Suprapubic skin (tissue), 4 donors: ENCODE data around the gene PLEKHA3. TPM values are rescaled to one million over a fixed set of nuclear protein-coding genes. Genes with fewer than 3 reads are reported as not detected.

Source experiments
- DNase-seq, 2 donors: peaks; one replicate each; pipeline ENCODE4 v3.0.0-alpha.2; 2019; ENCODE audit warnings: low spot score in 2 of 2
- H3K27ac ChIP-seq: fragments of 200-600 bp; sonication (generic); one replicate; pipeline ENCODE4 v1.5.1; 2019
- H3K27me3 ChIP-seq: fragments of 200-600 bp; sonication (generic); one replicate; pipeline ENCODE4 v1.5.1; 2019
- H3K36me3 ChIP-seq: fragments of 200-600 bp; sonication (generic); one replicate; pipeline ENCODE4 v1.5.1; 2019
- H3K4me1 ChIP-seq: fragments of 200-600 bp; sonication (generic); one replicate; pipeline ENCODE4 v1.5.1; 2019
- H3K4me3 ChIP-seq: fragments of 200-600 bp; sonication (generic); one replicate; pipeline ENCODE4 v1.5.1; 2019; ENCODE audit warnings: mild to moderate bottlenecking
- H3K9me3 ChIP-seq: fragments of 200-600 bp; sonication (generic); one replicate; pipeline ENCODE4 v1.5.1; 2019
- CTCF ChIP-seq, 2 donors: fragments of 200-600 bp in 1 of 2; fragments of 450-650 bp in 1 of 2; sonication (generic) in 1 of 2; IDR thresholded peaks; one replicate each; pipeline ENCODE4 v1.5.1; 2016 to 2019; ENCODE audit warnings: antibody characterized with exemption in 2 of 2, mild to moderate bottlenecking in 1 of 2, moderate library complexity in 1 of 2
- EP300 ChIP-seq: sonication (generic); formaldehyde crosslinking; IDR thresholded peaks from one replicate; pipeline ENCODE4 v1.6.1; 2017; ENCODE audit warnings: antibody characterized with exemption
- POLR2A ChIP-seq, 2 donors: fragments of 450-650 bp; IDR thresholded peaks; one replicate each; pipeline ENCODE4 v1.6.1; 2017; ENCODE audit warnings: antibody characterized with exemption in 2 of 2, mild to moderate bottlenecking in 2 of 2, moderate library complexity in 2 of 2
- POLR2AphosphoS5 ChIP-seq, 3 donors: sonication (generic); formaldehyde crosslinking; IDR thresholded peaks; one replicate each; pipeline ENCODE4 v1.6.1; 2017; ENCODE audit warnings: antibody characterized with exemption in 3 of 3
- WGBS: methylation state at CpG from one replicate; pipeline ENCODE4 v1.1.5; 2018; 5-methylcytosine and 5-hydroxymethylcytosine counted together
- total RNA-seq, 4 donors: library from RNA; depleted of rRNA; stranded (reverse); fragments of >200 nt; gene quantifications; one replicate each; pipeline ENCODE4 v1.1.0, GENCODE V29; 2016

PLEKHA3 gene
- total RNA-seq, 4 donors from 2014 or later: 2.9 to 7.7 (median 5.8) TPM

- 97% methylated on average over 2 of the region's 2 CpGs for WGBS
- H3K4me1 ChIP-seq: no peaks in the 10 kb centered on the region
- no peak for DNase-seq
- H3K27ac ChIP-seq: no peak overlapping the region
- no peak overlapping the region for H3K4me3 ChIP-seq
- H3K9me3 ChIP-seq: no peaks in the 10 kb centered on the region
- peaks cover 50% of the 10 kb centered on the region for H3K36me3 ChIP-seq
- no peak for TF ChIP-seq POLR2A (IDR thresholded peaks at IDR 0.05)
- TF ChIP-seq POLR2AphosphoS5 (IDR thresholded peaks at IDR 0.05): no peak
- H3K27me3 ChIP-seq: no peaks in the 10 kb centered on the region
Observed at GRCh38 chr2:178506524-178506923, 26.3 kb downstream of the PLEKHA3 start.

DNA sequence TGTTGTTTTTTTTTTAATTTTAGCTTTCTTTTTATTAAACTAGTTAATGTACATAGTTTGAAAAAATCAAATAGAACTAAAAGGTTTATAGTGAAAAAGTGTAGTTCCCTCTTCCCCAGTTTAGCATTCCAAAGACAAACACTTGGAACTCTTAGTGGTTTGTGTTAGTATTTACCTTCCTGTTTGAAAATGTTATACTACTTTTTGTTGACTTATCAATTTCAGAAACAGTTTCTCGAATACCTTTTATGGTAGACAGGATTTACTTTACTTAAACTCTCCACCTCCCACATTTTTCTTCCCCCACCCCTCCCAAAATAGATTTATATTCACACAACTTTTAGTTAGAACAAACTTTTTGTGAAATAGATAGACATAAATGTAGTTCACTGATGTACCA lies 26.7 kb downstream of the PLEKHA3 start:
- no peak overlapping the region for H3K27ac ChIP-seq
- DNase-seq: no peak
- no peaks in the 10 kb centered on the region for H3K27me3 ChIP-seq
- H3K9me3 ChIP-seq: no peaks in the 10 kb centered on the region
- WGBS: 100% methylated on average over 1 of the region's 1 CpG
- TF ChIP-seq POLR2AphosphoS5 (IDR thresholded peaks at IDR 0.05) (no peak), POLR2A (IDR thresholded peaks at IDR 0.05) (no peak), EP300 (no peak)
- peaks cover 47% of the 10 kb centered on the region for H3K36me3 ChIP-seq
- H3K4me3 ChIP-seq: no peak overlapping the region
- no peaks in the 10 kb centered on the region for H3K4me1 ChIP-seq

GRCh38 chr2:178508646-178509045 lies 28.4 kb downstream of the PLEKHA3 start:
- no peak overlapping the region for H3K27ac ChIP-seq
- TF ChIP-seq EP300 (no peak), CTCF (IDR thresholded peaks at IDR 0.05) (no peak), POLR2A (IDR thresholded peaks at IDR 0.05) (no peak), POLR2AphosphoS5 (IDR thresholded peaks at IDR 0.05) (no peak)
- H3K4me1 ChIP-seq: no peaks in the 10 kb centered on the region
- H3K4me3 ChIP-seq: no peak overlapping the region
- H3K9me3 ChIP-seq: no peaks in the 10 kb centered on the region
- no peaks in the 10 kb centered on the region for H3K27me3 ChIP-seq
- DNase-seq: no peak
- 98% methylated on average over 2 of the region's 2 CpGs for WGBS
- peaks cover 37% of the 10 kb centered on the region for H3K36me3 ChIP-seq

GRCh38 chr2:178510384-178510783 lies 30.1 kb downstream of the PLEKHA3 start:
- H3K27ac ChIP-seq: no peak overlapping the region
- TF ChIP-seq POLR2A (IDR thresholded peaks at IDR 0.05): no peak
- no peak for TF ChIP-seq CTCF (IDR thresholded peaks at IDR 0.05)
- no peak for TF ChIP-seq EP300
- no peak for TF ChIP-seq POLR2AphosphoS5 (IDR thresholded peaks at IDR 0.05)
- no peaks in the 10 kb centered on the region for H3K9me3 ChIP-seq
- WGBS: 68% methylated on average over 6 of the region's 6 CpGs
- no peaks in the 10 kb centered on the region for H3K27me3 ChIP-seq
- no peak overlapping the region for H3K4me3 ChIP-seq
- H3K36me3 ChIP-seq: peaks cover 21% of the 10 kb centered on the region
- DNase-seq: no peak
- H3K4me1 ChIP-seq: no peaks in the 10 kb centered on the region

DNA sequence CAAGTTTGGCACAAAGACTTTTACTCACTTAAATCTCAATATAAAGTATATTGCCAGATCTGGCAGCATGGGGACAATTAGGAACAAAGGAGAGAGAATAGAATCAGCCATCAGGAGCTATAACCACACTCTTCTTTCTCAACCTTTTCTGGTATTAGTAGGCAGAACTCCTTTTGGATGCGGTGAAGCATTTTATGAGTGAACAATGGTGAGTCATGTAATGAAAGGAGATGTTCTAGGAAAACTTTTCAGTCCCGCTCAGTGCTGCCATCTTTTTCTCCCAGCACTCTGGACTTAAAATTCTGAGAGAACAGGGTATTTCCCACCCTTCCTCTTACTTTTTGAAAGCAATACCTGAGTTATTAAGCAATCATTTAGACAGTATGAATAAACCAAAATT lies 32.2 kb downstream of the PLEKHA3 start:
- WGBS: 94% methylated on average over 2 of the region's 2 CpGs
- Histone ChIP-seq H3K9me3 (no peaks in the 10 kb centered on the region), H3K36me3 (peaks cover 22% of the 10 kb centered on the region), H3K27ac (no peak overlapping the region), H3K27me3 (no peaks in the 10 kb centered on the region), H3K4me1 (no peaks in the 10 kb centered on the region), H3K4me3 (no peak overlapping the region)
- no peak for DNase-seq
- TF ChIP-seq CTCF (IDR thresholded peaks at IDR 0.05): no peak
- no peak for TF ChIP-seq POLR2AphosphoS5 (IDR thresholded peaks at IDR 0.05)
- TF ChIP-seq POLR2A (IDR thresholded peaks at IDR 0.05): no peak
- no peak for TF ChIP-seq EP300

DNA sequence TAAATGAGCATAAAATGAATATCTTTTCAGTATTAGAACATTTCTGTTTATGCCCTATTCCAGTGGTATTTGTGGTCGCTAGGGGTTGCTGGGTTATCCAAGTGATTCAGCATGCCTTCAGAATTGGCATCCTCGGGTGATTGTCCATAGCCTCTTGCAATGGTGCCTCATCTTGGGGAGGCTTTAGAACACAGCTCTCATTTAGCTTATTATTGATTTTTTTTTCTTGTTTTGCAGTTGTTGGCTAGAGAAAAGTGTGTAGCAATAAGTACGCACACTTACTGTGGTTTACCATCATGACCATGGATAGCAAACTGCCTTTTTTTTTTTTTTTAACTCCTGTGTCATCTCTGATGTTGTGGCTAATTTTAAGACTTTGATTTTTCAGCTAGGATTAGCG lies 33.6 kb downstream of the PLEKHA3 start:
- TF ChIP-seq POLR2A (IDR thresholded peaks at IDR 0.05) (no peak), POLR2AphosphoS5 (IDR thresholded peaks at IDR 0.05) (no peak), EP300 (no peak), CTCF (IDR thresholded peaks at IDR 0.05) (no peak)
- WGBS: 96% methylated on average over 4 of the region's 4 CpGs
- Histone ChIP-seq H3K9me3 (no peaks in the 10 kb centered on the region), H3K27me3 (no peaks in the 10 kb centered on the region), H3K4me1 (no peaks in the 10 kb centered on the region), H3K36me3 (peaks cover 22% of the 10 kb centered on the region), H3K4me3 (no peak overlapping the region), H3K27ac (no peak overlapping the region)
- DNase-seq: no peak
